Measurements from ENCODE around the gene SLC25A22.

The SLC25A22 gene

DNA sequence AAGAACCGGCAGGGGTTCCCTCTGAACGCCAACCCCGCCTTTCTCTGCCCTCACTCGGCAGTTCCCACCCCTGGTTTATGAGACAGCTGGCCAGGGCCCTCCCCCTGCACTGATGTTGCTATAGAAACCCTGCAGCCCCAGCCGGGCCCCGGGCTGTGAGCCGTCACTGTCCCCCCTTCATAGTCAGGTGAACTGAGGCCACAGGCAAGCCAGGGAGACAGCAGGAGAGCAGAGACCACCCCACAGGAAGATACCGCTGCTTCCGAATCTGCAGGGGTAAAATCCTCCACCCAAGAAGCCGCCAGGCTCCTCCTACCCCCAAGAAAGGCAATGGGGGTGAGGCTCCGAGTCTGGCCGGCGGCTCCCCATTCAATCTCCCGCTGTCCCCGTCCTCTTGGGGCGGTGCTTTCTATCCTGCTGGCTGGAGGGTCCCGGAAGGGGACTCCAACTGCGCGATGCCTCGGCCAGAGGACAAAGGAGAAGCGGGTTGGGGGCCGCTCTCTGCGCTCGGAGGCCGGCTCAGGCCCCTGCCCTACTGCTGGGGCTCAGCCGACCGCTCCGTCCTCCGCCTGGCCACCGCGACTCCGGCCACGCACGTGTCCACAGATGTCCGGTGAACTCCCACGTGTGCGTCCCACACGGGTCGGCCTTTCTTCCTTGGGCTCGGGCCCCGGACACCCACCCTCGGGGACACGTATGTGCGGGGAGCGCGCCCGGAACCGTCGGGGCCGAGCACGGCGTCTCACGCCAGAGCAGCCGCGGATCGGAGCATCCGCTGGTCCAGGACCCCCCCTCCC, 587 bp downstream of the SLC25A22 start:
- Mint-ChIP-seq H3K27me3 (no peaks in the 10 kb centered on the region), H3K4me3 (peak overlapping the region; percentile 88 to 89), H3K9me3 (no peaks in the 10 kb centered on the region), H3K36me3 (peaks cover 11 to 34% of the 10 kb centered on the region in 2 donors), H3K4me1 (peaks cover 8 to 26% of the 10 kb centered on the region in 2 donors), H3K27ac (peak overlapping the region; percentile 93)
- DNase-seq, result peak; percentile 75
- ATAC-seq (replicated peaks), result peak; percentile 65 to 73

DNA sequence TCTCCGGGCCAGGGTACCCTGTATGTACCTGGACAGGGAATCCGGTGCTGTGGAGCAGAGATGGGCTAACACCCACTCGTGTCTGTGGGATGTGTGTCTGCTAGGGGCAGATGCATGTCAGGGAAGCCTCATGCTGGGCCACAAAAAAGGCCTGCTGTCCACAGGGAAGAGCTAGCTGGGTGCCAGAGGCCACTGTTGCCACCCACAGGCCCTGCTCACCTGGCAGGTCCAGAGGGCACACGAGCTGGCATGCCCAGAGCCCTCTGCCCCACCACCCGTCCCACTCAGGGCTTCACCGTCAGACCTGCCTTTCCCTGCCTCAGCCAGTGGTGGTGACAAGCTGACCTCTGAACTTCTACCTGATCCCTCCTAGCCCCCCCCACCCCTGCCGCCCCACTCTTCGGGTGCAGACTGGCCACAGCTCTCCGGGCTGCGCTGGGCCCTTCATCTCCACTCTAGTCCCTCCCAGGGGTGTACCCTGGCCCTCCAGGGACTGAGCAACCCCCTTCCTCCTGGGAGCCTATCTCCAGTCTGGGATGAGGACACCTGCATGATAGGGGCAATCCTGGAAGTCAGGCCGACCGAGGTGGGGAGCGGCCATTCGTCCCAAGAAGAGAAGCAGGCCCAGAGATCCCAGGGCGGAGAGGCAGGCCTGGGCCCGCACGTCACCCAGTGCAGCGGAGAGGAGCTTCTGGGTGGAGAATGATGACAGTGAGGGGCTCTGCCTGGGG, 1.4 kb downstream of the SLC25A22 start:
- no peak for DNase-seq
- Mint-ChIP-seq H3K4me1 (peaks cover 8 to 26% of the 10 kb centered on the region in 2 donors), H3K27ac (peak overlapping the region; percentile 93), H3K27me3 (no peaks in the 10 kb centered on the region), H3K4me3 (peak overlapping the region; percentile 88 to 89), H3K9me3 (no peaks in the 10 kb centered on the region), H3K36me3 (peaks cover 15 to 35% of the 10 kb centered on the region in 2 donors)
- ATAC-seq (replicated peaks), result no peak

DNA sequence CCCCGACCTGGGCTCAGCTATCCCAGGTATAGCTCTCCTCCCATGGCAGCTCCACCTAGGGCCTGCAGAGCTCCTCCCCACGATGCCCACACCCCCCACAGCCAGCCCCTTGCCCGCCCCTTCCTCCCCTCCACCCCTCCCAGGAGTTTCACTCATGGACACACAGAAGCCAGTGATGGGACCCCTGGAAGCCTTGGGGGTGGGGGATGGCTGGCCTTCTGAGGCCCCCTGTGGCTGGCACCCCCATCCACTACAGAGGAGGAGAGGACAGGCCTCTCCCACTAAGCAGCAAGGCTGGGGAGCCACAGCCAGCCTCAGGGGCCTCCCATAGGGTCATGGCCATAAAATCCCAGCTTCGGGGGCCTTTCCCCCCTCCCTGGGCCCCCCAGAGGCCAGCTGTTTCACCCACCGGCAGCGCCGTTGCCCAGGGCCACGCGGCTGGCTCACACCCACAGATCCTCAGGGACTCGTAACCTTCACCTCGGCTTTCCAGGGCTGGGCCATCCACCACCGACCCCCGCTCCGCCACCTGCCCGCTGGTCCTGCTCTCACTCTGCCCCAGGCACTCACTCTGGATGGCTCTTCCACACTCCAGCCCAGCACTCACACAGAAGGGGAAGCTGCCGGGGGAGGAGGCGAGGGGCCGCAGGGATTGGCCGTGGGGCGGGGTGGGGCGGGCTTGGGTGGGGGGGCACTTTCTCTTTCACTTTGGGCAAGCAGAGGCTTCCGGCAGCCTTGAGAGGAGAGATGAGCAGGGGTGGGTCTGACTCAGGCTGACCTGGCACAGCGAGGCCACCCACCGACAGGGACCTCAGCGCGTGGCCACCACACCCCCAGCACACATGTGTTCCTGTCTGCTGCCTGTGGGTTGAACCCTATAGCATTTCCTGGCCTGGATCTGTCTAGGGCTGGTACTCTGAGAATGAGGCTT, 2.2 kb downstream of the SLC25A22 start:
- DNase-seq (peak; percentile 61), ATAC-seq (replicated peaks) (peak; percentile 53 to 56)
- Mint-ChIP-seq H3K4me3 (peak overlapping the region; percentile 88 to 89), H3K36me3 (peaks cover 19 to 34% of the 10 kb centered on the region in 2 donors), H3K27ac (peak overlapping the region; percentile 84), H3K9me3 (no peaks in the 10 kb centered on the region), H3K4me1 (peaks cover 6 to 21% of the 10 kb centered on the region in 2 donors), H3K27me3 (no peaks in the 10 kb centered on the region)

DNA sequence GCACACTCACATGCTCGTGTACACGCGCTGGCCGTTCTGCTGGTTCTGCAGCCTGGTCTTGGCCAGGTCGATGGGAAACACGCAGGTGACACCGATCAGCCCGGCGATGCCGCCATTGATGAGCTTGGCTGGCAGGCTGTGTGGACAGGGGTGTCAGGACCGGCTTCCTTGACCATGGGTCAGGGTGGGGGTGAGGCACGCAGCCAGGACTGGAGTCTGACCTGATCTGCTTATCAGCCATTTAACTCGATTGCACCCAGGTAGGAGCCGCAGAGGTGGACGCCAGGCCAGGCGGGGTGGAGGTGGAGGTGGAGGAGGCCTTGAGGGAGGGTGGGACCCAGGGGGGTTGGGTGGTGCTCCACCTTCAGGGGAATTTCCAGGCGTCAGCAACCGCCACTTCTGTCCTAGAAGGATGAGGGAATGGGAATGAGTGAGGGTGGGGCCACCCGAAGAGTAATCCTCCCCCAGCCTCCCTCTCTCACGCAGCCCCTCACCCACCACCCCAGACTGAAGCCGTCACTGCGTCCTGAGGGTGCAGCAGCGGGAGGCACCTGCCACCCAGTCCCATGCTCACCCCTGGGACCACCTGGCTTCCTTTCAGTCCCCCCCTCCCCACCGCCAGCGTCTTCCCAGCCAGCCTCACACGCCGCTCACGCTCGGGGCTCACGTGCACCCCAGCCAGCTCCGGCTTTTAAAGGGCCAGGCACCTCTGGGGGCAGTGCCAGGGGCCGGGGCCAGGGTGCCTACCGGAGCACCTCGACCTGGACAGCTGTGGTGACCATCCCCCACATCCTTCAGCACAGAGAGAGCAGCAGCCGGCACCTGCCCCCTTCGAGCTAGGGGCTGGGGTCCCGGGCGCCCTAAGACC, 3.1 kb downstream of the SLC25A22 start:
- Mint-ChIP-seq H3K36me3 (peaks cover 24 to 34% of the 10 kb centered on the region in 2 donors), H3K27me3 (no peaks in the 10 kb centered on the region)
- no peak for DNase-seq

DNA sequence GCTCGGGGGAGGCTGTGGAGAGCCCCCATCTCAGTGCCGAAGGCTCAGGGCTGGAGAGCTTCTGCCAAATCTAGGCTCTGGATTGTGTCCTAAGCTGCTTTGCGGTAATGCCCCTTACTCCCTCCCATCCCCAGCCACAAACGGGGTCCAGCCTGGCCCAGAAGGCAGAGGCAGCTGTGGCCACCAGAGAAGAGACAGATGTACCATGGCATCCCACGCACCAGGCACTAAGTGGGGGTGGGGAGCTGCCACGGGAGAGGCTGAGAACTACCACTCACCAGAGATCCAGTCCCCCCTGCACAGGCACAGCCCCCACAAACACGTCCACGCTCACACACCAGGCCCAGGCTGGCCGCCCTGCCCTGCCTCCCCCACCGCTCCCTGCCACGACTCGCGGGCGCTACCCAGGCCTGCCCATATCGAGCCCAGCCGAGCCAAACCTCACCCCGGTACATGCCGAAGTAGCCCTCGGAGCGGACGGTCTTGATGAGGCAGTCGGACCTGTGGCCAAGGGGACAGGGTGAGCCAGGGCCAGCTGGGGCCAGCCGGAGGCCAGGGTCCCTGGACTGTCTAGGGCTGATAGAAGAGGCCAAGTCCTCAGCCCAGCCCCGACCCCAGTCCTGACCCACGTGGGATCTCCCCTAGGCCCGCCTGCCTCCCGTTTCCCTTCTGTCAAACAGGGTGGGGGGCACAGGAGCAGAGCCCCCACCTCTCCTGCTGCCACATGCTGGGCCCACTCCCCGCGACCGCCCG, 3.9 kb downstream of the SLC25A22 start:
- no peaks in the 10 kb centered on the region for H3K9me3 Mint-ChIP-seq
- peak overlapping the region; percentile 25 to 37 for H3K4me3 Mint-ChIP-seq
- no peak for DNase-seq
- peaks cover 24 to 32% of the 10 kb centered on the region in 2 donors for H3K36me3 Mint-ChIP-seq
- H3K27me3 Mint-ChIP-seq, result peaks cover 0 to 4% of the 10 kb centered on the region in 2 donors
- no peak for ATAC-seq (replicated peaks)
- no peak overlapping the region for H3K27ac Mint-ChIP-seq
- peaks cover 6 to 30% of the 10 kb centered on the region in 2 donors for H3K4me1 Mint-ChIP-seq

More for the DNA sequence above, 3.1 kb downstream of the SLC25A22 start:
- H3K4me3 Mint-ChIP-seq, result peak overlapping the region; percentile 88 to 89
- H3K9me3 Mint-ChIP-seq, result no peaks in the 10 kb centered on the region
- no peak for ATAC-seq (replicated peaks)
- peak overlapping the region; percentile 20 for H3K27ac Mint-ChIP-seq
- peaks cover 6 to 26% of the 10 kb centered on the region in 2 donors for H3K4me1 Mint-ChIP-seq

DNA sequence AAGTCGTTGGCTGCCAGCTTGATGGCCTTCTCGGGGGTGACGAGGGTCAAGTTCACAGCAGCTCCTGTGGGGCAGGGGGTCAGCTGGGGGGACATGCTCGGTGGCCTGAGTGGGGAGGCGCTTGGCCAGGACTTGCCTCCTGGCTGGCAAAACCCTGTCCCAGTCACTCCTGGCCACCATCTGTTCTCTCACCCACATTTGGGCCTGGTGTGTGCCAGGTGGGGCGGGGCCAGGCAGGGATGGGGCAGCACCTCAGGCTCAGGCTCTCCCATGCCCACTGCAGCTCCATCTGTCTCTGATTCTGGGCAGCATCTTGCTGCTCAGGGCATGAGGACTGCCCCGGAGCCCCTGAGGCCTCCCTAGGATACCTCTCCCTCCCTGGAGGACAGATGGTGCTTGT, 4.5 kb downstream of the SLC25A22 start:
- Mint-ChIP-seq H3K4me3 (peak overlapping the region in 1 of 2 donors; percentile 41), H3K9me3 (no peaks in the 10 kb centered on the region), H3K27me3 (peaks cover 3 to 10% of the 10 kb centered on the region in 2 donors), H3K4me1 (peaks cover 8 to 31% of the 10 kb centered on the region in 2 donors), H3K27ac (no peak overlapping the region), H3K36me3 (peaks cover 24 to 32% of the 10 kb centered on the region in 2 donors)
- ATAC-seq (replicated peaks) (no peak), DNase-seq (no peak)

DNA sequence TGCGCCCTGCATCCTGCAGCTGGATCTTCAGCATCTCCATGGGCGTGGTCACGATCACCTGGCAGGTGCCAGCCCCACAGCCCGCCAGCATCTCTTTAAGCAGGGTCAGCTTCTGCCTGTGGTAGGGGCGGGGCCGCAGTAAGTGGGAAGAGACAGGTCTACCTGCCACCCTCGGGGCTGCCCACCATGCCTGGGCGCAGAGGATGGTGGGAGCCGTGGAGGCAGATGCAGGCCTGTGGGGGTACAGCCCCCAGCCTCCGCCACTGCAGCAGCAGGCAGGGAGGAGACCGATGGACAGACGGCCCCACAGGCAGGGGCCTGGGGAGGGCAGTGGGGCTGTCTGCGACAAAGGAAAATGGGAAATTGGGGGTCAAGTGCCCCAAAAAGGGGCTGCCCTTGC, 5.2 kb downstream of the SLC25A22 start:
- no peak for DNase-seq
- no peaks in the 10 kb centered on the region for H3K9me3 Mint-ChIP-seq
- H3K36me3 Mint-ChIP-seq, result peaks cover 24 to 32% of the 10 kb centered on the region in 2 donors
- H3K27ac Mint-ChIP-seq, result peak overlapping the region; percentile 56
- peaks cover 8 to 36% of the 10 kb centered on the region in 2 donors for H3K4me1 Mint-ChIP-seq
- peaks cover 3 to 12% of the 10 kb centered on the region in 2 donors for H3K27me3 Mint-ChIP-seq
- no peak overlapping the region for H3K4me3 Mint-ChIP-seq
- ATAC-seq (replicated peaks), result no peak

DNA sequence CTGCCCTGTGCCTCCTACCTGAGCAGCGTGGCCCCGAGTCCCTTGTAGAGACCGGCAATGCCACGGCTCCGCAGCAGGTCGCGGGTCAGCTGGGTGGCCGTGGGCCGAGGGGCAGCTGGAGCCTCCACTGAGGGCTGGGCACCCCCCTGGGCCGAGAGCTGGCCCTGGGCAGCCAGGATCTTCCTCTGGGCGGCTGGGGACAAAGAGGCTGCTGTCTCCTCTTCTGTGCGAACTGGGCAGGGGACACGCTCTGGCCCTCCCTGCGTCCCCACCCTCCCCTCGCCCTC, 5.6 kb downstream of the SLC25A22 start:
- H3K4me3 Mint-ChIP-seq, result no peak overlapping the region
- no peak for DNase-seq
- H3K4me1 Mint-ChIP-seq, result peaks cover 8 to 38% of the 10 kb centered on the region in 2 donors
- peaks cover 3 to 12% of the 10 kb centered on the region in 2 donors for H3K27me3 Mint-ChIP-seq
- peaks cover 24 to 32% of the 10 kb centered on the region in 2 donors for H3K36me3 Mint-ChIP-seq
- H3K9me3 Mint-ChIP-seq, result no peaks in the 10 kb centered on the region
- no peak overlapping the region for H3K27ac Mint-ChIP-seq
- no peak for ATAC-seq (replicated peaks)

DNA sequence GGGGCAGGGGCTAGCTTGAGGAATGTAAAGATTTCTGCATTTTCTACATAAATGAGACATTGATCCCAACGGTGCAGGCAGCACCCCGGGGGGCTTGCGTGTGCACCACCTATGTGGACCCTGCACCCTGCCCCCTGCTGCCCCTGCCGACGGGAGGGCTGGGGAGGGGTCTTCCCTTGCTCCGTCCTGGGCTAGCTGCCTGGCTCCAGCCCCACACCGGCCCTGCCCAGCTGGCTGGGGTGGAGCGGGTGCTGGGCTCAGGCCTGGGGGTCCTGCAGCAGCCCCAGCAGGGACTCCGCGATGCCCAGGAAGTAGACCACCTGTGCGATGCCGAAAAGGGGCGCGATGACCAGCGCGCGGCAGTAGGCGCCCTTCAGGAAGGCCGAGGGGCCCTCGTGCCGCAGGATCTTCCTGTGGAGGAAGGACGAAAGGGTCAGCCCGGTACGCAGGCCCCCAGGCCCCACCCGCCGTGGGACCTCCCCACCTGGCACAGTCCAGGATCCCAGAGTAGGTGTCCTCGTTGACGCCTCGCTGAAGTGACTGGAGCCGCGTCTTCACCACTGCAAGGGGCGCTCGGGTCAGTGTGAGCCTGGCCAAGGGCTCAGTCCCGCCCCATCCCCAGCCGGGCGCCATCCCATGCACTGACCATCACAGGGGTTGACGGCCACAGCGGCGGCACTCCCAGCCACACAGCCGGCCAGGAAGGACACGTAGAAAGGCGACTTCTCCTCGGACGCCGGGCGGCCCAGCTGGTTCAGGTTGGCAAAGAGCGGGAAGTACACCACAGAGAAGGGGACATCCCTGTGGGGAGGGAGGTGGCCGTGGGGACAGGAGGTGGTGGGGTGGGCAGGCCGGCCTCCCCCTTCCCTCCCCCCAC, 6.2 kb downstream of the SLC25A22 start:
- Mint-ChIP-seq H3K9me3 (no peaks in the 10 kb centered on the region), H3K27ac (peak overlapping the region; percentile 9), H3K4me1 (peaks cover 5 to 32% of the 10 kb centered on the region in 2 donors), H3K4me3 (no peak overlapping the region), H3K36me3 (peaks cover 22 to 32% of the 10 kb centered on the region in 2 donors), H3K27me3 (peaks cover 3 to 12% of the 10 kb centered on the region in 2 donors)
- ATAC-seq (replicated peaks) (no peak), DNase-seq (no peak)

DNA sequence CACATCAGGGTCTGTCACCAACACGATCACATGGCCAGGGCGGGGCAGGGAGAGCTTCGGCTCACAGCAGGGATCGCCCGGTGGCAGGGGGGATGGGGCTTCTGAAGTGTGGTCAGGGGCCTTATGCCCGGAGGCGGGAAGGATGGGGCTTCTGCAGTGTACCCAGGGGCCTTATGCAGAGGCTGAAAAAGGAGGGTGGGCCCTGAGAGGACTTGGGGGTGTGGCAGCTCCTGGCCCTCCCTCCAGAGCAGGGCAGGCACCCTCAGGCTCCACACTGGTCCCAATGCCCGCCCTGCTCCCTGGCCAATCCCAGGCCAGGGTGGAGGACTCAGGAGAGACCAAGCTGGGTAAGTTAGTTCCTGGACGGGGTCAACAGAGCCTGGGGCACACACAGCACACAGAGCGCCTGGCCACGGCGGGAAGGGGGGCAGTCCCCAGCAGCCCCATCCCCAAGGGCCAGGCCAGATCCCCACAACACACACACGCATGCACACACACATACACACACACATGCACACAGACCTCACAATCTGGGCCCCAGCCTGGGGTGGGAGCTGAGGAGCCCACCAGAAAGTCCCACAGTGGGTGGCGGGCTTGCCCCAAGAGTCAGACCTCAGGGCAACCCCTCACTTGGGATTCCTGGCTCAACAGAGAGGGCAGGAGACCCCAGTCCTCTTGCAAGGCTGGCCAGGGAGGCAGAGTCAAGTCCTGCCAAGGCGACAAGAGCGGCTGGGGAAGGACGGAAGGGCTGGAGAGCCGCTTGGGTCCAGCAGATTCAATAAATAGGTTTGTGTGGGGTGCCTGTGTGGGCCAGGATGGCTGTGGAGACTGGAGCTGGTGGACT, 7.1 kb downstream of the SLC25A22 start:
- H3K9me3 Mint-ChIP-seq, result no peaks in the 10 kb centered on the region
- peak overlapping the region in 1 of 2 donors; percentile 25 for H3K4me3 Mint-ChIP-seq
- H3K27me3 Mint-ChIP-seq, result peaks cover 3 to 12% of the 10 kb centered on the region in 2 donors
- peak overlapping the region; percentile 75 for H3K27ac Mint-ChIP-seq
- ATAC-seq (replicated peaks) (no peak), DNase-seq (no peak)
- H3K36me3 Mint-ChIP-seq, result peaks cover 22 to 29% of the 10 kb centered on the region in 2 donors
- peaks cover 2 to 26% of the 10 kb centered on the region in 2 donors for H3K4me1 Mint-ChIP-seq

DNA sequence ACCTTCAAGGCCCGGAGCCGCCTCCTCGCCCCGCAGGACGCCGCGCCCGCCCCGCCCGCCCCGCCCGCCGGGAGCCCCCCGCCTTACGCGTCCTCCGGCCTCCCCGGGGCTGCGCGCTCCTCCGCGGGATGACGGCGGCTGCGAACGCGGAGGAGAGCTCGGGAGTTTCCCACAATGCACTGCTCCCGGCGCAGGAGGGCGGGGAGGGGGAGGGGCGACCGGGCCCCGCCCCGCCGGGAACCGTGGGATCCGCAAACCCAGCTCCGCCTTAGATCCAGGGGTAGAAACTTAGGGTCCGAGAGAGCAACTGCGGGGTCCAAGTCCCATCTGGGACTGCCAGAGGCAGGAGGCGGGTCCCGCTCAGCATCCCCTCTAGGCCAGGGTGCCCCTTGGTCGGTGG, 8.1 kb downstream of the SLC25A22 start, which contains the start of gene CEND1:
CEND1 (minus strand) TSS at position 148 of the 400 bp plus-strand sequence. CDS start 1,514 bp downstream, outside the sequence.
- H3K27ac Mint-ChIP-seq, result peak within 1 kb of the TSS; percentile 82
- peaks cover 3 to 12% of the 10 kb centered on the region in 2 donors for H3K27me3 Mint-ChIP-seq
- no peak for DNase-seq
- peak; percentile 35 to 41 for ATAC-seq (replicated peaks)
- H3K4me3 Mint-ChIP-seq, result peak within 1 kb of the TSS; percentile 14 to 62
- H3K9me3 Mint-ChIP-seq, result no peaks in the 10 kb centered on the region
- H3K36me3 Mint-ChIP-seq, result peaks cover 22 to 29% of the 10 kb centered on the region in 2 donors
- H3K4me1 Mint-ChIP-seq, result peaks cover 2 to 18% of the 10 kb centered on the region in 2 donors

Measured in stimulated activated naive B cell treated with anti-CD40 and anti-IgM and Interleukin-4, amounts not matched to agents 10 μg/mL and 1 μg/mL and 100 μg/mL, for 72 hours (primary cell).